Bronchial epithelial cell (primary cell): ENCODE data around the gene TTYH3. TPM values are rescaled to one million over a fixed set of nuclear protein-coding genes. Genes with fewer than 3 reads are reported as not detected.

Source experiments
- DNase-seq: peaks from one replicate; pipeline ENCODE4 v3.0.0-alpha.2; 2010; ENCODE audit warnings: low read depth
- FAIRE-seq: peaks from 2 replicates; lab custom pipeline; 2011; peaks lifted over from hg19 to GRCh38; lab: Jason Lieb, UNC
- H3K27me3 ChIP-seq: 2 replicates; pipeline ENCODE4 v1.5.1; 2011; ENCODE audit warnings: low read length; ENCODE audit not compliant: control insufficient read depth, insufficient read depth
- H3K36me3 ChIP-seq: 2 replicates; pipeline ENCODE4 v1.5.1; 2011; ENCODE audit warnings: low read length; ENCODE audit not compliant: control insufficient read depth, insufficient read depth
- H3K4me3 ChIP-seq: 2 replicates; pipeline ENCODE4 v1.5.1; 2011; ENCODE audit warnings: mild to moderate bottlenecking, low read depth, low read length, control low read depth
- total RNA-seq: library from RNA; depleted of rRNA; stranded (reverse); fragments of >200 nt; gene quantifications from 2 replicates; pipeline ENCODE4 v1.2.1, GENCODE V29; 2014
- TF ChIP-seq, protein P1 (sequence below): IDR thresholded peaks from 2 replicates; pipeline ENCODE4 v1.5.1; 2011; ENCODE audit warnings: mild to moderate bottlenecking, moderate library complexity, low read length, control low read depth, inconsistent platforms; ENCODE audit not compliant: insufficient read depth, severe bottlenecking

Gene TTYH3
- total RNA-seq, 1 donor from 2014 or later: 5.8 TPM

GRCh38 chr7:2643386-2644219 is 11.8 kb downstream of the TTYH3 start:
- no peaks in the 10 kb centered on the region for H3K27me3 ChIP-seq
- no peak for DNase-seq
- TF ChIP-seq, protein P1, sequence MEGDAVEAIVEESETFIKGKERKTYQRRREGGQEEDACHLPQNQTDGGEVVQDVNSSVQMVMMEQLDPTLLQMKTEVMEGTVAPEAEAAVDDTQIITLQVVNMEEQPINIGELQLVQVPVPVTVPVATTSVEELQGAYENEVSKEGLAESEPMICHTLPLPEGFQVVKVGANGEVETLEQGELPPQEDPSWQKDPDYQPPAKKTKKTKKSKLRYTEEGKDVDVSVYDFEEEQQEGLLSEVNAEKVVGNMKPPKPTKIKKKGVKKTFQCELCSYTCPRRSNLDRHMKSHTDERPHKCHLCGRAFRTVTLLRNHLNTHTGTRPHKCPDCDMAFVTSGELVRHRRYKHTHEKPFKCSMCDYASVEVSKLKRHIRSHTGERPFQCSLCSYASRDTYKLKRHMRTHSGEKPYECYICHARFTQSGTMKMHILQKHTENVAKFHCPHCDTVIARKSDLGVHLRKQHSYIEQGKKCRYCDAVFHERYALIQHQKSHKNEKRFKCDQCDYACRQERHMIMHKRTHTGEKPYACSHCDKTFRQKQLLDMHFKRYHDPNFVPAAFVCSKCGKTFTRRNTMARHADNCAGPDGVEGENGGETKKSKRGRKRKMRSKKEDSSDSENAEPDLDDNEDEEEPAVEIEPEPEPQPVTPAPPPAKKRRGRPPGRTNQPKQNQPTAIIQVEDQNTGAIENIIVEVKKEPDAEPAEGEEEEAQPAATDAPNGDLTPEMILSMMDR: no peak
- H3K36me3 ChIP-seq: peaks cover 5% of the 10 kb centered on the region
- no peak overlapping the region for H3K4me3 ChIP-seq
- FAIRE-seq: no peak

DNA sequence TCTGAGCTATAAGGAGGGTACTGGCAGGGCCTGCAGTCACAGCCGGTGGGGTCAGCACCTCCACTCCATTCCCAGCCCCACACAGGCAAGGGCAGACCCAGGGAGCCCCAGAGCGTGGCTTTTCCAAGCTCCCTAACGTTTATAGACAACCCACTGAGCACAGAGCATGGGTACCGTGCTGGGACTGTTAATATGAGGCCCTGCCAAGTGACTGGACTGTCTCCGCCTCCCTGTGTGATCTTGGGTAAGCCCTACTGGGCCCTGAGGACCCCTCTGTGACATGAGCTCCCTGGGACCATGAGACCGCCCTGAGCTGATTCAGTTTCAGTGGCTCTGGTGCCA is 12.4 kb downstream of the TTYH3 start:
- Histone ChIP-seq H3K27me3 (no peaks in the 10 kb centered on the region), H3K4me3 (no peak overlapping the region), H3K36me3 (peaks cover 5% of the 10 kb centered on the region)
- FAIRE-seq (no peak), DNase-seq (no peak)
- TF ChIP-seq, protein P1: no peak

GRCh38 chr7:2644562-2645273 is 12.9 kb downstream of the TTYH3 start:
- H3K36me3 ChIP-seq: peaks cover 8% of the 10 kb centered on the region
- DNase-seq (no peak), FAIRE-seq (no peak)
- no peaks in the 10 kb centered on the region for H3K27me3 ChIP-seq
- TF ChIP-seq, protein P1: no peak
- H3K4me3 ChIP-seq: no peak overlapping the region

- TF ChIP-seq, protein P1: no peak
- FAIRE-seq: no peak
- Histone ChIP-seq H3K27me3 (no peaks in the 10 kb centered on the region), H3K4me3 (no peak overlapping the region), H3K36me3 (peaks cover 10% of the 10 kb centered on the region)
- DNase-seq: no peak
Observed at GRCh38 chr7:2645274-2645868, 13.6 kb downstream of the TTYH3 start.

GRCh38 chr7:2646336-2646679 is 14.5 kb downstream of the TTYH3 start:
- FAIRE-seq (no peak), DNase-seq (no peak)
- H3K27me3 ChIP-seq: no peaks in the 10 kb centered on the region
- peaks cover 10% of the 10 kb centered on the region for H3K36me3 ChIP-seq
- H3K4me3 ChIP-seq: no peak overlapping the region
- TF ChIP-seq, protein P1: no peak
